Fibroblast of upper back skin (primary cell): Measurements from ENCODE around the gene C2orf76.
"Not testable (repeated sequence)": the region's sequence is repeated elsewhere in the genome, so short reads cannot be mapped to it uniquely, and the experiment has no call there.

Experiments used
- DNase-seq: peaks from one replicate; pipeline ENCODE4 v3.0.0-alpha.2; 2013

The C2orf76 gene

GRCh38 chr2:119377294-119377992 lies 10.8 kb upstream of the C2orf76 start:
- no peak for DNase-seq

GRCh38 chr2:119376810-119377209 lies 10.2 kb upstream of the C2orf76 start:
- DNase-seq, result no peak

- not testable (repeated sequence) for DNase-seq
These were observed 9.8 kb upstream of the C2orf76 start for GRCh38 chr2:119376406-119376805.

- not testable (repeated sequence) for DNase-seq
These were observed 7.5 kb upstream of the C2orf76 start for GRCh38 chr2:119373907-119374745.

GRCh38 chr2:119372778-119373568 lies 6.3 kb upstream of the C2orf76 start:
- DNase-seq, result no peak

GRCh38 chr2:119371111-119371510 lies 4.5 kb upstream of the C2orf76 start:
- no peak for DNase-seq

- DNase-seq, result no peak
These were observed 3.2 kb upstream of the C2orf76 start for GRCh38 chr2:119369845-119370244.

- no peak for DNase-seq
These were observed 952 bp upstream of the C2orf76 start for GRCh38 chr2:119367472-119368099.

GRCh38 chr2:119366161-119366648 lies 429 bp downstream of the C2orf76 start:
- DNase-seq, result peak; percentile 5

- no peak for DNase-seq
These were observed 1.2 kb downstream of the C2orf76 start for GRCh38 chr2:119365436-119365835.

- DNase-seq, result no peak
These were observed 1.8 kb downstream of the C2orf76 start for GRCh38 chr2:119364798-119365197.

GRCh38 chr2:119360423-119360966 lies 6.1 kb downstream of the C2orf76 start:
- no peak for DNase-seq

- DNase-seq, result no peak
These were observed 6.9 kb downstream of the C2orf76 start for GRCh38 chr2:119359774-119360173.

GRCh38 chr2:119354860-119355259 lies 11.8 kb downstream of the C2orf76 start:
- DNase-seq, result no peak

GRCh38 chr2:119352357-119352756 lies 14.3 kb downstream of the C2orf76 start:
- no peak for DNase-seq

GRCh38 chr2:119350311-119350998 lies 16.2 kb downstream of the C2orf76 start:
- DNase-seq, result no peak

- no peak for DNase-seq
These were observed 17.3 kb downstream of the C2orf76 start for GRCh38 chr2:119349289-119349688.

- DNase-seq, result no peak
These were observed 24.9 kb downstream of the C2orf76 start for GRCh38 chr2:119341684-119342083.

GRCh38 chr2:119339562-119339923 lies 27.1 kb downstream of the C2orf76 start:
- DNase-seq, result no peak

GRCh38 chr2:119338826-119339561 lies 27.6 kb downstream of the C2orf76 start:
- DNase-seq, result no peak

- DNase-seq, result no peak
These were observed 28.4 kb downstream of the C2orf76 start for GRCh38 chr2:119338272-119338671.
